Upper lobe of left lung (tissue), 4 donors: Measurements from ENCODE around the gene PRDM7.

Source experiments
- CTCF ChIP-seq, 6 experiments: fragments of 450-650 bp in 4 of 6; fragments of 200-600 bp in 2 of 6; sonication (generic) in 2 of 6; IDR thresholded peaks; one replicate each; pipeline ENCODE4 v1.5.1; 2016 to 2019; ENCODE audit warnings: antibody characterized with exemption in 6 of 6
- EP300 ChIP-seq, 4 donors: sonication (generic); formaldehyde crosslinking; IDR thresholded peaks; one replicate each; pipeline ENCODE4 v1.5.1; 2017; ENCODE audit warnings: antibody characterized with exemption in 4 of 4, control low read depth in 2 of 4
- POLR2AphosphoS5 ChIP-seq, 2 donors: sonication (generic); formaldehyde crosslinking; IDR thresholded peaks; one replicate each; pipeline ENCODE4 v1.5.1; 2017; ENCODE audit warnings: antibody characterized with exemption in 2 of 2

GRCh38 chr16:90044111-90044551, 33.0 kb downstream of the PRDM7 start:
- TF ChIP-seq CTCF (IDR thresholded peaks at IDR 0.05) (no peak), EP300 (IDR thresholded peaks at IDR 0.05) (no peak), POLR2AphosphoS5 (IDR thresholded peaks at IDR 0.05) (no peak)
